Stimulated activated CD4-positive, alpha-beta T cell treated with anti-CD3 and anti-CD28 coated beads, Interleukin-4, amount 100 ng/mL, for 4 hours (primary cell): ENCODE measurements around the gene ANOS1.
"Not testable (repeated sequence)": the region's sequence is repeated elsewhere in the genome, so short reads cannot be mapped to it uniquely, and the experiment has no call there.

ENCODE experiments used
- DNase-seq, 2 experiments: peaks; one replicate each; pipeline ENCODE4 v3.0.0-alpha.2; 2020

The ANOS1 gene

DNA sequence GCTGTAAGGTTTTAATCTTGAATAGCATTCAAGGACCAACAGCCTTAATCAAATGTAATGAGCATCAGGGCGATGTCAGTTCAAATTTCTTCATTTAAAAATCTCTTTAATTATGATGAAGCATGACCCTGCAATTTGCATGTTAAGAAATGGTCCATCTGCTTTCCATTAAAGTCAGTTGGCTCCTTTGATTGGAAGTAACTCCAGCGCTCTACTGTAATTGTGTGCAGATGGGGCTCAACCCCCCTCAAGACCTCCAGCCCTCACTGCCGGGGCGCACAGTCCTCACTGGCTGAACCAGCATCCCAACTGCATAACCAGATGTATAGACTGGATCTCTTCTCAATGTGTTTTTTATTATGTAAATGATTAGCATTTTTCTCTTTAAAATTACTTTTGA lies 140.4 kb downstream of the ANOS1 start:
- no peak for DNase-seq

DNA sequence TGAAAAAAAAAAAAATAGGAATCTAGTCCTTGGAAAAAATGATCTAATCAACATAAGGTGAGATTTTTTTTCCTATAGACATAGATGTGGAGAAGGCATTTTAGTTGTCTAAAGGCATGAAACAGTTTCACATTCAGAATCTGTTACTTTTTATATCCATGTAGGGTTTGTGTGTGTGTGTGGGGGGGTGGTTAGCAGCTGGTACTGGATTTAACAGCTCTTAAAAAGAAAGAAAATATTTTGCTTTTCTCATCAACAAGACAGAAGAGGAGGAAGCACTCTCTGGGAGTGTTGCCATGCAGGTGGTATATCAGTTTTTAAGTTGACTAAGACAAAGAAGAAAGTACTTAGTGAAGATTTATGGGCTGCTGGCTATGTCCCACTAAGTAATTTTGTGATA lies 145.0 kb downstream of the ANOS1 start:
- DNase-seq, result no peak

DNA sequence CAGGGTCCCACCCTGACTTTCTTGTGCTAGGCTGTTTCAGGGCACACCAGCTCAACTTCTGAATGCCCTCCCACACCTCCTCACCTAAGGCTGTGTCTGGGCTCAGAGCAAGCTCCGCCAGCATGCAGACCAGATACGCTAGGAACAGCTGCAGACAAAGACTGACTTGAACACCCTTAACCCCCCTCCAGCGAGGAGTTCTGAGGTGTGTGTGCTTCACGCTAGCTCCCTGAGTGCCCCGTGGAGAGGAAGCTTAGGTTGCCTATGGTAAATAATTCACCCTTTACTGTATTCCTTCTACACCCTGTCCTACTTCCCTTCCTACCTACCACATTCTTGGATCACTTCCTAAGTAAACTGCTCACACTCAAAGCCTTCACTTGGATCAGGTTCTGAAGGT lies 152.3 kb downstream of the ANOS1 start:
- DNase-seq, result no peak

DNA sequence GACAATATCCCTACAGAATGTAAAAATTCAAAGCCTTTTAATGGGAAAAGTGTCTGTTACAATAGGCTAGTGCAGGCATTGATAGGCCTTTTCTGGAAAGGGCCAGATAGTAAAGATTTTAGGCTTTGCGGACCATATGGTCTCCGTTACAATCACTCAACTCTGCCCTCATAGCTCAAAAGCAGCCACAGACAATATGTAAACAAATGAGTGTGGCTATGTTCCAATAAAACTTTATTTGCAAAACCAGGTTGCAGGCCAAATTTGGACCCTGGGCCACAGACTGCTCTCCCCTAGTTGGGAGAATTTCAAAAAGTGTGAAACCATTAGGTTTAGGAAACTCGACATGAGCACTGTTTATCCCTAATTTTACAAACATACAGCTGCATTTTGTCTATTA lies 155.1 kb downstream of the ANOS1 start:
- DNase-seq, result no peak

DNA sequence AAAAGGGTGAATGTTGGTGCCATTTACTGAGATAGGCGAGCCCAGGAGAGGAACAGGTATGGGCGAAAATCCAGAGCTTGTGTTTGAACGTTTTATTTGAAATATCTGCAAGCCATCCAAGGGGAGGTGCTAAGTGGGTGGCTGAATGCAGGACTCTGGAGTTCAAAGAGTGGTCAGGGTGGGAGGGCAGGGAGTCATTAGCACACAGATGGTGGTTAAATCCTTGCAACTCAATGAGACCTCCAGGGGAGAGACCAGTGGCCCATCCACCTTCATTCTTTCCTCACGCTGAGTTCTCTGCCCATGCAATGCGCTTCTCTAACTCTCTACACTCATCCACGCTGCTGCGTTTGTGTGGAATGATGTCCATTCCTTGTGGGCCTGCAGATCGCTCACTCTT lies 166.2 kb downstream of the ANOS1 start:
- no peak for DNase-seq

DNA sequence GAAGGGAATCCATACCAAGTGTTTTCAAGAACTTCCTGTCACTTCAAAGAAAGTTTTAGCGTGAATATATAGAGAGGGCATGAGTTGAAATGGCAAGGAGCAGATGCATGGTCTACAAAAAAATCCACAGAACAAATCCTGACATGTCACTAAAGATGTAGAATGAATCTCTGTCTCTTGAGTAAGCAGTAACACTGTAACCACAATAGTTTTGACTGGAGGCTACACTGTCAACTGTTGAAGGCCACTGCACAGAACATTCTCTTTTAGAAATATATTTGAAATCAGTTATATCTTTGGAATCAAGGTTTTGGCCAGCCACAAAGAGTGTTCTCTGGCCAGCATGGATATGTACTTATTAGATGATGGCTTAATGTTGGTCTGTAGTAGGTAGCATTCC lies 183.5 kb downstream of the ANOS1 start:
- no peak for DNase-seq

DNA sequence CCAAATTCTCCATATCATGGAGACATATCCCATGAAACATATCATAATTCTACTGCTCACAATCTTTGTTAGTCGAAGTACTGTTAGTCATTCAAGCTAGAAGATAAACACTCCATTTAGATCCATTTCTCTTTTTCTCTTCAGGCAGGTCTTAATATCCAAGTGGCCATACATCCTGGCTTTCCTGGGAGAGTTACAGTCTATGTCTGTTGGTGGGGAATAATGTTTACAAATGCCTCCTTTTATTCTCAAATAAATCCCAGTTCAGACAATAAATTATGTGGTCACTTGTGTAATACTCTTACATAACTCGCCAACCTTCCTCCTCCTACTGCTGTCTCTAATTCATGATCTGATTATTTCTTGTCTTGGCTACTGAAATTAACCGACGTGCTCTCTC lies 185.2 kb downstream of the ANOS1 start:
- no peak for DNase-seq

DNA sequence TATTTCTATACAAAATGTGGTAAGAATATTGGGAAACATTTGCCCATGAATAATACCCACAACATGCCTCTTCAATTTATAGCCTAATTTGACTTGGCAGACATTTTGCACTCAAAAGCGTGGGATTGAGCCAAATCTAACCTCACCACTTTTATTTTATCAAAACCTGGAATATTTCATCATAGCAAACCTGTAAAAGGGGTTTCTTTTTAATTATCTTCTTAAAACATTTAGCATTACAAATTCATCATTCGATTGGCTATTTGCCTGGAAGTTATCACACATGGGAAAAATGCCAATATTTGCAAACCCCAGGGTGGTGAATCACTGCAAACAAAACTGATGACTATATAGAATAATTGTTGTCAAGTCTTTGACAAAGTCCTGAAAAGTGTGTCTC lies 211.1 kb downstream of the ANOS1 start:
- DNase-seq, result no peak

DNA sequence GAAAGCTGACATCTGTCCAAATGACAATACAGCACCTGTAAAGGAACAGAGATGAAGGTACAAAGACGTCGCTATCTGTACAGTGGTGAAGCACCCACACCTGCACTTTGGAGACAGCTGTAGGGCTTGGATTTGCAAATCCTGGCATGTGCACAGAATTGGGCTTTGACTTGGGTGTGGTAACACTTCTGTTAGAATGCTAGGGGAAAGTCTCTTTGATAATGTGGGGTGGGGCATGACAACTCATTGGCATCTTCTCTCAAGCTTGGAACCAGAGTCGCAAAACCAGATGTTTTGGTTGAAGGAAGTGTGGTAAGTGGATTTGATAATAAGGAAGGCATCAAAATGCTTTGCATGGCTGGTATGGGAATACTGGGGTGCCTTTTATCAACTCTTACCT lies 211.8 kb downstream of the ANOS1 start:
- no peak for DNase-seq

DNA sequence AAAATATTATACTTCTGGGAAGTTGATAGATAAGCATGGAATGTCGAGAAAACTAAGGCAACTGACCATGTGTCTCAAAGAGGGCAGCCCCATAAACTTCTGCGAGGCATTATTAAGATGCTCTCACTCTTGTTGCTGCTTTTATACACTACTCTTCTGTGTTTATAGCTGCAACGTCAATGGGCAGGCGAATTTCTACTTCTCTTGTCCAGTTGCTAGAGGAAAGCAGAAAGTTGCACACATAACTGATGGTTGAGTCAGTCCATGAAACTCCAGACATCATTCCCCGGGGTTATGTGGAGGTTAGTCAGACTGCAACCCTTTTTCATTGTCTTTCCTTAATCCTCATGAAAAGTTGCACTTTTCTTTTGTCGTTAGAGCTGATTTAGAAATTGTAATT lies 227.5 kb downstream of the ANOS1 start:
- no peak for DNase-seq

DNA sequence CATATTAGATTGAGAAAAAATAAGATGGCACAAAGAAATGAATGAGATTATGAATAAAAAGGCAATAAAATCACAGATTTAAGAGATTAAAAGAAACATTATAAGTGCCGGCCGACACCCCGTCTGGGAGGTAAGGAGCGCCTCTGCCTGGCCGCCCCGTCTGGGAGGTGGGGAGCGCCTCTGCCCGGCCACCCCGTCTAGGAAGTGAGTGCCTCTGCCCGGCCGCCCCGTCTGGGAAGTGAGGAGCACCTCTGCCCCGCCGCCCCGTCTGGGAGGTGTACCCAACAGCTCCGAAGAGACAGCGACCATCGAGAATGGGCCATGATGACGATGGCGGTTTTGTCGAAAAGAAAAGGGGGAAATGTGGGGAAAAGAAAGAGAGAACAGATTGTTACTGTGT lies 229.8 kb downstream of the ANOS1 start:
- not testable (repeated sequence) for DNase-seq

DNA sequence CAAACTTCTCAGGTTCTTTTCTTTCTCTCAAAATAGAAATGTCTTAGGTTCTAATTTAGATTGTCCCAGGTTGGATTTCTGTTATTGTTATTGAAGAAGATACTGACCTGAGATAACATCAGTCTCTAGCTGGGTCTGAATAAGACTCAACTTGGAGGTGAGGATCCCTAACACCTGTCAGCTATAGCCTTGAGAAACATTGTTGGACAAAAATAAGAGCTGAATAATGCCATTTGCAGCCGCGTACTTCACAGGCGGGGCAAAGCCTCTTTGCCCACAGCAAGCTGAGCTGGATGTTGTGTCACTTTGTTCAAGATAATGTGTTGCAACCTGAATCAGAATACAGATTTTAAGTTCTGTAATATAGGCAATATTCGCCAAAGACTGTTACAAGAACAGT lies 231.7 kb downstream of the ANOS1 start:
- no peak for DNase-seq

DNA sequence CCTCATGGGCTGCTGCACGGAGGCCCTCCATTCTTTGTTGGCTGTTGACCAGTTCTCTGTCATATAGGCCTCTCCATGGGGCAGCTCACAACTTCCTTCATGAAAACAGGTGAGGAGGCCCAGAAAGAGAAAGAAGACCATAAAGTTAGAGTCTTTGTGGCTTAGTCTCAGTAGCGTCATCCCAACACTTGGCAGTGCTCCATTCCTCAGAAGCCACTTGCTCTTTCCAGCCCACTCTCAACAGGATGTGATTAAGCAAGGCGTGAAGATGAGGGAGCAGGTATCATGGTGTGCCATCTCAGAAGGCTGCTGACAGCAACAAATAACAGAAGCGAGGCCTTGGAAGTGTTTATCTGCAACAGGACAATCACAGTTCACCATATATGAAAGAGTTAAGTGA lies 236.9 kb downstream of the ANOS1 start:
- DNase-seq, result not testable (repeated sequence)

DNA sequence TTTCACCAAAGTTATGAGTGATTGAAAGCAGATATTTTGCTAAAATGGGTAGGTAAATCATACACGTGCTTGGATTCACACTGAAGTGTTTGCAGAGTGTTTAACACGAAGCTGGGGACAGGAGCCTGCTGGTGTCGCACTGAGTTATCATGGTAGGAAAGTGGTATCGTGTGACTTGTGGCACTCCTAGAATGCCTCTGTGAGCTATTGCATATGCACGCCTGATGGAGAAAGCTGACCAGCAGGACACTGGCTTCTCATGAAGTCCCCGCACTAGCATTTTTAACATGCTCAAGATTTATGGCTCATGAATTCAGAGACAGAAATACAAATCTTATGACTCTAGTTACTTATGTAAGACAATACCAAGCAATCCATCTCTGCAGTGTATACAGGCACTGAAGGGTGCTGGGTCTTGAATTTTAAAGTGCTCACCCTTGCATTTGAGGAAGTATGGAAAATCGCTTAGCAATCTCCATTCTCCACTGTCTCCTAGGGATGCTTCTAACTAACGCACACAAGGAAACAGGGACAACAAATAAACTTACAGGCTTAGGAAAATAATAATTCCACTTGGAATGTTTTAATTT lies 247.5 kb downstream of the ANOS1 start:
- no peak for DNase-seq
